Neuronal stem cell (in vitro differentiated cells): Measurements from ENCODE around the gene CNDP2.

Experiments
- DNase-seq: peaks from one replicate; pipeline ENCODE4 v3.0.0-alpha.2; 2013; ENCODE audit warnings: low spot score
- H2AFZ ChIP-seq: one replicate; pipeline ENCODE4 v1.6.1; 2013; ENCODE audit warnings: mild to moderate bottlenecking, low read length, inconsistent platforms
- H2AK5ac ChIP-seq: 2 replicates; pipeline ENCODE4 v1.6.1; 2013; ENCODE audit warnings: low read depth, mild to moderate bottlenecking, inconsistent platforms, low read length, moderate library complexity, mixed read lengths
- H2BK120ac ChIP-seq: 2 replicates; pipeline ENCODE4 v1.6.1; 2013; ENCODE audit warnings: low read depth, mild to moderate bottlenecking, inconsistent platforms, low read length, moderate library complexity, mixed read lengths
- H2BK12ac ChIP-seq: one replicate; pipeline ENCODE4 v1.6.1; 2013; ENCODE audit warnings: low read length, inconsistent platforms
- H2BK15ac ChIP-seq: 2 replicates; pipeline ENCODE4 v1.6.1; 2013; ENCODE audit warnings: mild to moderate bottlenecking, low read length, inconsistent platforms, mixed read lengths
- H2BK5ac ChIP-seq: one replicate; pipeline ENCODE4 v1.6.1; 2013; ENCODE audit warnings: inconsistent platforms, mild to moderate bottlenecking, low read length, moderate library complexity
- H3K14ac ChIP-seq: one replicate; pipeline ENCODE4 v1.6.1; 2013; ENCODE audit warnings: low read length, inconsistent platforms
- H3K18ac ChIP-seq: 2 replicates; pipeline ENCODE4 v1.6.1; 2013; ENCODE audit warnings: low read length, inconsistent platforms
- H3K23ac ChIP-seq: 2 replicates; pipeline ENCODE4 v1.6.1; 2013; ENCODE audit warnings: low read depth, mild to moderate bottlenecking, mixed read lengths, low read length, inconsistent platforms; ENCODE audit not compliant: poor library complexity
- H3K27ac ChIP-seq: replicated peaks from 3 replicates; pipeline ENCODE4 v1.5.1; 2013; ENCODE audit warnings: low read length, inconsistent platforms
- H3K27me3 ChIP-seq, 3 experiments: 2 replicates each; pipeline ENCODE4 v1.6.1; 2013; ENCODE audit warnings: low read length in 3 of 3, mild to moderate bottlenecking in 2 of 3, inconsistent platforms in 1 of 3, low read depth in 1 of 3, mixed read lengths in 1 of 3, moderate library complexity in 1 of 3; ENCODE audit not compliant: control insufficient read depth in 3 of 3, insufficient read depth in 3 of 3
- H3K36me3 ChIP-seq, 2 donors: replicated peaks in 1 of 2; 2 replicates each; pipeline ENCODE4 v1.6.1; 2013; ENCODE audit warnings: low read length in 2 of 2; ENCODE audit not compliant: control insufficient read depth in 2 of 2, insufficient read depth in 2 of 2
- H3K4ac ChIP-seq: 2 replicates; pipeline ENCODE4 v1.6.1; 2013; ENCODE audit warnings: inconsistent platforms, mild to moderate bottlenecking, low read length, moderate library complexity
- H3K4me1 ChIP-seq, 2 donors: 1 replicate in 1 of 2; 2 replicates in 1 of 2; pipeline ENCODE4 v1.6.1; 2013; ENCODE audit warnings: low read length in 2 of 2, low read depth in 1 of 2; ENCODE audit not compliant: control insufficient read depth in 2 of 2, insufficient read depth in 1 of 2
- H3K4me2 ChIP-seq: one replicate; pipeline ENCODE4 v1.6.1; 2013; ENCODE audit warnings: mild to moderate bottlenecking, low read length, inconsistent platforms; ENCODE audit not compliant: insufficient read depth, poor library complexity, severe bottlenecking
- H3K4me3 ChIP-seq, 2 donors: 2 replicates each; pipeline ENCODE4 v1.5.1; 2013; ENCODE audit warnings: low read length in 2 of 2, mild to moderate bottlenecking in 2 of 2, inconsistent platforms in 1 of 2, moderate library complexity in 1 of 2
- H3K79me1 ChIP-seq: one replicate; pipeline ENCODE4 v1.6.1; 2013; ENCODE audit warnings: low read depth, mild to moderate bottlenecking, inconsistent platforms, low read length, moderate library complexity
- H3K9ac ChIP-seq: one replicate; pipeline ENCODE4 v1.6.1; 2013; ENCODE audit warnings: mild to moderate bottlenecking, low read depth, low read length, inconsistent platforms; ENCODE audit not compliant: poor library complexity
- H3K9me3 ChIP-seq, 2 donors: replicated peaks in 1 of 2; 2 replicates each; pipeline versions ENCODE3 to v1.6.1; 2013; ENCODE audit warnings: low read length in 2 of 2, mild to moderate bottlenecking in 2 of 2, inconsistent platforms in 1 of 2, low read depth in 1 of 2, mixed read lengths in 1 of 2, moderate library complexity in 1 of 2; ENCODE audit not compliant: control insufficient read depth in 2 of 2, insufficient read depth in 1 of 2
- H4K8ac ChIP-seq: one replicate; pipeline ENCODE4 v1.6.1; 2013; ENCODE audit warnings: low read depth, mild to moderate bottlenecking, inconsistent platforms, low read length, moderate library complexity
- H4K91ac ChIP-seq: one replicate; pipeline ENCODE4 v1.6.1; 2013; ENCODE audit warnings: low read length, low read depth, mild to moderate bottlenecking, inconsistent platforms; ENCODE audit not compliant: poor library complexity
- WGBS, 2 donors: extraction: QIAGEN DNeasy Blood & Tissue Kit; methylation state at CpG; one replicate each; pipeline ENCODE4 v1.1.7; 2013; ENCODE audit warnings: missing lambda C conversion rate in 2 of 2, mixed read lengths in 1 of 2; ENCODE audit not compliant: insufficient read length in 2 of 2, insufficient replicate concordance in 1 of 2; ENCODE audit errors: extremely low coverage in 2 of 2; 5-methylcytosine and 5-hydroxymethylcytosine counted together

Gene CNDP2

GRCh38 chr18:74509856-74510769, 13.9 kb downstream of the CNDP2 start:
- Histone ChIP-seq H3K79me1 (peaks cover 5% of the 10 kb centered on the region), H2AK5ac (no peak overlapping the region), H3K4me3 (no peak overlapping the region), H2BK5ac (no peak overlapping the region), H3K9ac (no peak overlapping the region), H3K4me2 (no peak overlapping the region), H2BK120ac (no peak overlapping the region), H3K4ac (no peak overlapping the region), H2BK15ac (no peak overlapping the region), H3K4me1 (no peaks in the 10 kb centered on the region), H3K23ac (no peak overlapping the region), H3K36me3 (peaks cover 60 to 95% of the 10 kb centered on the region in 2 donors), H3K14ac (no peak overlapping the region), H4K91ac (no peak overlapping the region), H3K27me3 (no peaks in the 10 kb centered on the region), H2AFZ (no peak overlapping the region), H2BK12ac (no peak overlapping the region), H4K8ac (no peak overlapping the region), H3K27ac (no peak overlapping the region), H3K18ac (no peak overlapping the region), H3K9me3 (no peaks in the 10 kb centered on the region)
- DNase-seq, result no peak
- WGBS, 2 donors, result no CpG with 5 or more reads among the region's 29 CpGs

DNA sequence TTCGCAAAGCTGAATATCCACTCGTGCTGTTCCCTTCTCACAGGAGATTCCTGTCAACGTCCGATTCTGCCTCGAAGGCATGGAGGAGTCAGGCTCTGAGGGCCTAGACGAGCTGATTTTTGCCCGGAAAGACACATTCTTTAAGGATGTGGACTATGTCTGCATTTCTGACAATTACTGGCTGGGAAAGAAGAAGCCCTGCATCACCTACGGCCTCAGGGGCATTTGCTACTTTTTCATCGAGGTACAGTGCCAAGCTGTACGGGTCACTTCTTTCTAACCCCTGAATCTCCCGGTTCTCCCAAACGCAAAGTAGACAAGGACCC, 14.6 kb downstream of the CNDP2 start:
- Histone ChIP-seq H2BK5ac (no peak overlapping the region), H2BK120ac (no peak overlapping the region), H3K4me1 (no peaks in the 10 kb centered on the region), H3K23ac (no peak overlapping the region), H4K91ac (no peak overlapping the region), H3K27me3 (no peaks in the 10 kb centered on the region), H3K14ac (no peak overlapping the region), H3K79me1 (peaks cover 5% of the 10 kb centered on the region), H3K18ac (no peak overlapping the region), H2BK15ac (no peak overlapping the region), H2BK12ac (no peak overlapping the region), H3K9ac (no peak overlapping the region), H4K8ac (no peak overlapping the region), H2AFZ (no peak overlapping the region), H3K4me3 (no peak overlapping the region), H3K36me3 (peaks cover 65 to 96% of the 10 kb centered on the region in 2 donors), H3K27ac (no peak overlapping the region), H3K4ac (no peak overlapping the region), H3K9me3 (no peaks in the 10 kb centered on the region), H3K4me2 (no peak overlapping the region), H2AK5ac (no peak overlapping the region)
- WGBS, 2 donors, result no CpG with 5 or more reads among the region's 12 CpGs
- no peak for DNase-seq

GRCh38 chr18:74511823-74512222, 15.7 kb downstream of the CNDP2 start:
- H2BK120ac ChIP-seq, result no peak overlapping the region
- no peak overlapping the region for H3K9ac ChIP-seq
- peaks cover 4% of the 10 kb centered on the region for H3K79me1 ChIP-seq
- H3K36me3 ChIP-seq, result peaks cover 70 to 96% of the 10 kb centered on the region in 2 donors
- no peak overlapping the region for H3K4ac ChIP-seq
- H4K8ac ChIP-seq, result no peak overlapping the region
- H3K9me3 ChIP-seq, result no peaks in the 10 kb centered on the region
- H2BK5ac ChIP-seq, result no peak overlapping the region
- H3K23ac ChIP-seq, result no peak overlapping the region
- H3K27me3 ChIP-seq, result no peaks in the 10 kb centered on the region
- no peak overlapping the region for H4K91ac ChIP-seq
- H2AFZ ChIP-seq, result no peak overlapping the region
- DNase-seq, result no peak
- H3K4me1 ChIP-seq, result no peaks in the 10 kb centered on the region
- H3K4me2 ChIP-seq, result no peak overlapping the region
- no peak overlapping the region for H2AK5ac ChIP-seq
- no peak overlapping the region for H3K4me3 ChIP-seq
- H3K14ac ChIP-seq, result no peak overlapping the region
- H3K27ac ChIP-seq, result no peak overlapping the region
- no peak overlapping the region for H3K18ac ChIP-seq
- H2BK15ac ChIP-seq, result no peak overlapping the region
- H2BK12ac ChIP-seq, result no peak overlapping the region
- WGBS, 2 donors, result no CpG with 5 or more reads among the region's 7 CpGs

GRCh38 chr18:74512321-74513053, 16.3 kb downstream of the CNDP2 start:
- no CpG with 5 or more reads among the region's 15 CpGs for WGBS, 2 donors
- no peak overlapping the region for H4K8ac ChIP-seq
- no peak overlapping the region for H2BK120ac ChIP-seq
- no peak overlapping the region for H2AFZ ChIP-seq
- no peak for DNase-seq
- H3K4ac ChIP-seq, result no peak overlapping the region
- no peaks in the 10 kb centered on the region for H3K27me3 ChIP-seq
- no peak overlapping the region for H3K18ac ChIP-seq
- no peaks in the 10 kb centered on the region for H3K9me3 ChIP-seq
- H2AK5ac ChIP-seq, result no peak overlapping the region
- no peak overlapping the region for H4K91ac ChIP-seq
- no peaks in the 10 kb centered on the region for H3K4me1 ChIP-seq
- H2BK15ac ChIP-seq, result no peak overlapping the region
- H2BK5ac ChIP-seq, result no peak overlapping the region
- no peak overlapping the region for H3K9ac ChIP-seq
- peaks cover 71 to 96% of the 10 kb centered on the region in 2 donors for H3K36me3 ChIP-seq
- H3K27ac ChIP-seq, result no peak overlapping the region
- no peak overlapping the region for H3K23ac ChIP-seq
- H2BK12ac ChIP-seq, result no peak overlapping the region
- peaks cover 3% of the 10 kb centered on the region for H3K79me1 ChIP-seq
- peak overlapping the region in 1 of 2 donors; percentile 10 for H3K4me3 ChIP-seq
- H3K4me2 ChIP-seq, result no peak overlapping the region
- no peak overlapping the region for H3K14ac ChIP-seq
